ENCODE measurements around the gene RNF167.
"Not testable (repeated sequence)": the region's sequence is repeated elsewhere in the genome, so short reads cannot be mapped to it uniquely, and the experiment has no call there.

Gene RNF167

DNA sequence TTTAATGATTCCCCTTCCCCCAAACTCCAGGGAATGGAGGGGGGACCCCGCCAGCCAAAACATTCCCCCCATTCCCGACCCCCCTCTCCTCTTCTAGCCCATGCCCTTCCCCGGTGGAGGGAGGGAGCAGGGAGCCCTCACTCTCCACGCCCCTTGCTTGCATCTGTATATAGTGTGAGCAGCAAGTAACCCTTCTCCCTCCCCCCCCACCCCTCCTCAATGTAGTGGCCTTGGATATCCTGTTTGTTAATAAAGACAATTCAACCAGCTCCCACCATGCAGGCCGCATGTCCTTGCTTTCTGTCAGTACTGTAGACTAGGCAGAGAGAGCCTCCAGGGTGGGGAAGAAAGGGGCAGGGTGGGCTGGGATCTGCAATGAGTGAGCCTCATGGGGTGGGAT lies 42.3 kb upstream of the RNF167 start:
- H3K9me3 ChIP-seq (ENCODE audit: control insufficient read depth, insufficient read depth, low read length): no peaks in the 10 kb centered on the region
- no peaks in the 10 kb centered on the region for H3K27me3 ChIP-seq (ENCODE audit: control insufficient read depth, insufficient read depth, low read length)
- H3K9ac ChIP-seq (ENCODE audit: low read depth, low read length): no peak overlapping the region
- no peak overlapping the region for H3K4me3 ChIP-seq (ENCODE audit: low read depth, low read length)
- H3K4me1 ChIP-seq (ENCODE audit: control insufficient read depth, insufficient read depth, low read length): peaks cover 2% of the 10 kb centered on the region
- peaks cover 35% of the 10 kb centered on the region for H3K36me3 ChIP-seq (ENCODE audit: control insufficient read depth, insufficient read depth, low read length)

DNA sequence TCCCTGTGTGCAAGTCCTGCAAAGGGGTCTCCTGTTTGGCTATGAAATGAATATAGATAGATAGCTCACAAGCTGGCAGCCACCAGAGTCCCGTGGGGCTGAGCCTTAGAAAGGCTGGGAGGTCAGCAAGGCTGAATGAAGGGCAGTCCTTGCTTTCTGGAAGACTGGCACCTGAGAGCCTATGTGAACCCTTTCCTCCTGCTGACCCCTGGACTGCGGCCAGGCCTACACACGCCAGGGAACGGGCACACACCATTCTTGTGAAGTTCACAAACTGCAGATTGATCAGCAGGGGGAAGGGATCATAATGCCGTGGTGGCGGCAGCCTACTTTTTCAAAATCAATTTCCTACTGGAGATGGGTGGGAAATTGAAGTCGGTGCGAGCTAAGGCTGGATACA lies 41.7 kb upstream of the RNF167 start:
- H3K9me3 ChIP-seq (ENCODE audit: control insufficient read depth, insufficient read depth, low read length): no peaks in the 10 kb centered on the region
- peaks cover 4% of the 10 kb centered on the region for H3K4me1 ChIP-seq (ENCODE audit: control insufficient read depth, insufficient read depth, low read length)
- peaks cover 31% of the 10 kb centered on the region for H3K36me3 ChIP-seq (ENCODE audit: control insufficient read depth, insufficient read depth, low read length)
- peak overlapping the region; percentile 92 for H3K4me3 ChIP-seq (ENCODE audit: low read depth, low read length)
- H3K9ac ChIP-seq (ENCODE audit: low read depth, low read length): peak overlapping the region; percentile 73
- H3K27me3 ChIP-seq (ENCODE audit: control insufficient read depth, insufficient read depth, low read length): no peaks in the 10 kb centered on the region

DNA sequence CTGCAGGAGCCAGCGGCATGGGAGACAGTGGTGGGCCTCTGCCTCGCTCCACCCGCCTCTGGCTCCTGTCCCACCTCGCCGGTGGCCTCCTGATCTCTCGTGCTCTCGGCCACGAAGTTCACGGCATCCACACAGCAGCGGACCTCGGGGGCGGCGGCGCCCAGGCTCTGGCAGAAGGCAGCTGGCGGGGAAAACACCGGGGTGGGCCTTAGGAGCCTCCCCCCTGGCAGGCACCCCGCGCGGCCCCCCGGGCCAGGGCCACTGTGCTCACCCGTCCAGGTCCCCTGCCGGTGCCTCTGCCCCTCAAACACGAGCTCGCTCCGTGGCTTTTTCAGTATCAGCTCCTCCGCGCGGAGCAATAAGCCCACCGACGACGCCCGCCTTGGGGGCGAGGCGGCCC lies 41.1 kb upstream of the RNF167 start:
- Histone ChIP-seq H3K4me1 (ENCODE audit: control insufficient read depth, insufficient read depth, low read length) (peaks cover 7% of the 10 kb centered on the region), H3K36me3 (ENCODE audit: control insufficient read depth, insufficient read depth, low read length) (peaks cover 25% of the 10 kb centered on the region), H3K9me3 (ENCODE audit: control insufficient read depth, insufficient read depth, low read length) (no peaks in the 10 kb centered on the region), H3K27me3 (ENCODE audit: control insufficient read depth, insufficient read depth, low read length) (no peaks in the 10 kb centered on the region), H3K4me3 (ENCODE audit: low read depth, low read length) (peak overlapping the region; percentile 92), H3K9ac (ENCODE audit: low read depth, low read length) (peak overlapping the region; percentile 73)

DNA sequence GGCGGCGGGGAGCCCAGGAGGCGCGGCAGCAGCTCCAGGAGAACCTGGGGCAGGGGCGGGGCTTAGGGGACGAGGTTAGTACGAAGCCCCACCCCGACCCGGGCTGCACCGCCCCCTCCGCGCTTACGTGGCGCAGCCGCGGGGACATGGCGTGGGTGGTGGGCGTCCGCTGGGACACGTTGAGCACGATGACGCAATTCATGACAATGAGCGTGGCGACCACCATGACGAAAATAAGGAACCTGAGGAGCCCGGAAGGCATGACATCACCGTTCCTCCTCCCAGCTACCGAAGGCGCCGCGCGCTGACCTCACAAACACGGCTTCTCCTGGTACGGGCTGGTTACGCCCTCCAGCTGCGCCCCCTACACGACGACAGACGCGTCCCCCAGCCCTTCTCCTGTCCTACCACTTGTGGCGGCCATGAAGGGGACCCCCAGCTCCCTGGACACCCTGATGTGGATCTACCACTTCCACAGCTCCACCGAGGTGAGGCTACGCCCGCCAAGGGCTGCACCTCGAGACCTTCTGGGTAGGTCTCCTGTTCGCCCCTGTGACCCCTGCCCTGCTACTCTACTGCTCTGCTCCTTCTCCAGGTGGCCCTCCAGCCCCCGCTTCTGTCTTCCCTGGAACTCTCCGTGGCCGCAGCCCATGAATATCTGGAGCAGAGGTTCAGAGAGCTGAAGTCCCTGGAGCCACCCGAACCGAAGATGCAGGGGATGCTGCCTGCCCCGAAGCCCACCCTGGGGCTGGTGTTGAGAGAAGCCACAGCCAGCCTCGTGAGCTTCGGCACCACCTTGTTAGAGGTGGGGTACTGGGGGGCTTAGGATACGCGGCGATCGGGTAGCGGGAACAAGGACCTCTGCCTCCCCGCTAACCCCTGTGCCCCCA lies 40.5 kb upstream of the RNF167 start, which contains the start of gene C17orf107:
TSS of gene C17orf107 (plus strand) at position 196 of the 890 bp plus-strand sequence. CDS start at position 423, 227 bp downstream.
- Histone ChIP-seq H3K9me3 (ENCODE audit: control insufficient read depth, insufficient read depth, low read length) (no peaks in the 10 kb centered on the region), H3K4me3 (ENCODE audit: low read depth, low read length) (peak within 1 kb of the TSS; percentile 92), H3K4me1 (ENCODE audit: control insufficient read depth, insufficient read depth, low read length) (peaks cover 7% of the 10 kb centered on the region), H3K27me3 (ENCODE audit: control insufficient read depth, insufficient read depth, low read length) (no peaks in the 10 kb centered on the region), H3K9ac (ENCODE audit: low read depth, low read length) (peak within 1 kb of the TSS; percentile 73), H3K36me3 (ENCODE audit: control insufficient read depth, insufficient read depth, low read length) (peaks cover 19% of the 10 kb centered on the region)

DNA sequence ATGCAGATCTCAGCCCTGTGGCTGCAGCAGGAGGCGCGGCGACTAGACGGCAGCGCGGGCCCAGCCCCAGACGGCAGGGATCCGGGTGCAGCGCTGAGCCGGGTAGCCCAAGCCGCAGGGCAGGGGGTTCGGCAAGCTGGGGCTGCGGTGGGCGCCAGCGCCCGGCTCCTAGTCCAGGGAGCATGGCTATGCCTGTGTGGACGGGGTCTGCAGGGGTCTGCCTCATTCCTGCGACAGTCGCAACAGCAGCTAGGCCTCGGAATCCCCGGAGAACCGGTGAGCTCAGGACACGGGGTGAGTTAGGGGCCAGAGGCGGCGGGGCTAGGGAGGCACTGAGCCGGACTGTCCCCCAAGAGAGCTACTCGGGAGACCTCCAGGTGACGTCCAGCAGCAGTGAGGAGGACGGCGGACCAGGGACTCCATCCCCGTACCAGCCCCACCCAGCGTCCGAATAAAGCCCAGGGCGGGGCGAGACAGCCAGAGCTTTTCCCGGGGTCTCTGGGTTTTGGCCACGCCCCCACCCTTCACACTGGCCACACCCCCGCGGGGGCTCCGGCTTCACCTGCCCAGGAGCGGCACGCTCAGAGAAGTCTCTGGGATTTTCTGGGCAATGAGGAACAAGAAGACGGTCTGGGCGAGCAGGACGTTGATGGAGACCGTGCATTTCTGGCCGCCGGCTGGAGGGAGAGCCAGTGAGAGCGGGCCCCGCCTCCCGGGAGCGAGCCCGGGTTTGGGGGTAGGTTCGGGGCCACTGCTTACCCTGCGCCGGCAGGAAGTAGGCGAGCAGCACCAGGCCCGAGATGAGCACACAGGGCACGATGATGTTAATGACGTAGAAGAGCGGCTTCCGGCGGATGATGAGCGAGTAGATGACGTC lies 39.6 kb upstream of the RNF167 start:
- H3K36me3 ChIP-seq (ENCODE audit: control insufficient read depth, insufficient read depth, low read length): peaks cover 11% of the 10 kb centered on the region
- peak overlapping the region; percentile 92 for H3K4me3 ChIP-seq (ENCODE audit: low read depth, low read length)
- H3K27me3 ChIP-seq (ENCODE audit: control insufficient read depth, insufficient read depth, low read length): no peaks in the 10 kb centered on the region
- peaks cover 7% of the 10 kb centered on the region for H3K4me1 ChIP-seq (ENCODE audit: control insufficient read depth, insufficient read depth, low read length)
- H3K9me3 ChIP-seq (ENCODE audit: control insufficient read depth, insufficient read depth, low read length): no peaks in the 10 kb centered on the region
- peak overlapping the region; percentile 66 for H3K9ac ChIP-seq (ENCODE audit: low read depth, low read length)

DNA sequence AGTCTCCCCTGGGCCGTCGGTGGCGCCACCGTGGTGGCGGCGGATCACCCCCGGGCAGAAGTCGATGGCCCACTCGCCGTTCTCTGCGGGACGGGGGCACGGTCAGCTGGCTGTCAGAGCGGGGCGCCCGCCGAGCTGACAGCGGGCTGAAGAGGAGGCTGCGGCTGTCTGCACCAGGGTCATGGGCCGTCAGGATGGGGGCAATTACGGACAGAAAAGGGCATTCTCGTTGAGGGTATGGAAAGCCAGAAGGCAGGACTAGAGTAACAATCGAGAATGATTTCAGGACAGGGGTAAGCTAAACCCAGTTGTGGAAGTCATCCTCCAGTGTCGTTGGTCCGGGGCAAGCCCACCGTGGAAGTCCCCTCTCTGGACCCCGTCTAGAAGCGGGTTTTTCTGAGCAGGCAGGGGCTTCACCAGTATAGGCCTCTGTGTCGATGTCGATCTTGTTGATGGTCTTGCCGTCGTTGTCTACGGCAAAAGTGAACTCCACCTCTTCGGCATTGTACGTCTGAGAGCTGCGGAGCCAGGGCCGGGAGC lies 38.9 kb upstream of the RNF167 start:
- Histone ChIP-seq H3K27me3 (ENCODE audit: control insufficient read depth, insufficient read depth, low read length) (no peaks in the 10 kb centered on the region), H3K9ac (ENCODE audit: low read depth, low read length) (no peak overlapping the region), H3K4me3 (ENCODE audit: low read depth, low read length) (peak overlapping the region; percentile 92), H3K4me1 (ENCODE audit: control insufficient read depth, insufficient read depth, low read length) (peaks cover 7% of the 10 kb centered on the region), H3K36me3 (ENCODE audit: control insufficient read depth, insufficient read depth, low read length) (peaks cover 11% of the 10 kb centered on the region), H3K9me3 (ENCODE audit: control insufficient read depth, insufficient read depth, low read length) (no peaks in the 10 kb centered on the region)

DNA sequence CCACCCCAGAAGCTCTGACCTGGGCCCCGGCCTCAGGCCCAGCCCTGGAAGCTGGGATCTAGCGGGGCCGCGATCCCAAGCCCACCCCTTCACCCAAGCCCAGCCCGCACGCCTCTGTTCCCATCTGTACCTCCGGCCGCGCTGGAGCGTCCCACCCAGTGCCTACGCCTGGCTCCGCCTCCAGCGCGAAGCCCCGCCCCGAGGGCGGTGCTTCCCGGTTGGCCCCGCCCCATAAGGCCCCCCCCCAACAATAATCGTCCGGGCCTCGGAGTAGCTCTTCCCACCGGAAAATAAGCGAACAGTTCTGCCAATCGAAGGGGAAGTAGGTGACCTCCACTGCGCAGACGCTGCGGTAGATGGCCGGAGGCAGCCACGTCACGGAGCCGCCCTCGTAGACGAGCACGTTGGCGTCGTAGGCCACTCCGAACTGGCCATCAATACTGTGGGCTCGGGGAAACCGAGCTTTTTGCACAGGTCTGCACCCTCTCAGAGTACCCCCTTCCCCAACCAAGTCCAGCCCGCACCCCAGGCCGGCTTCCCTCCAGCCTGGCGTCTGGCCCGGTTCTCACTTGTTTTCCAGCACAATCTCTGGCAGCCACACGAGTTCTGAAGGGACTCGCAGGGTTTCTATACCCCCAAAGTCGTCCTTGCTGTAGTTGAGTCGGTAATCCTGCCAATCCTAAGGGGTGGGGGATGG lies 38.3 kb upstream of the RNF167 start:
- Histone ChIP-seq H3K9me3 (ENCODE audit: control insufficient read depth, insufficient read depth, low read length) (no peaks in the 10 kb centered on the region), H3K4me1 (ENCODE audit: control insufficient read depth, insufficient read depth, low read length) (peaks cover 7% of the 10 kb centered on the region)

DNA sequence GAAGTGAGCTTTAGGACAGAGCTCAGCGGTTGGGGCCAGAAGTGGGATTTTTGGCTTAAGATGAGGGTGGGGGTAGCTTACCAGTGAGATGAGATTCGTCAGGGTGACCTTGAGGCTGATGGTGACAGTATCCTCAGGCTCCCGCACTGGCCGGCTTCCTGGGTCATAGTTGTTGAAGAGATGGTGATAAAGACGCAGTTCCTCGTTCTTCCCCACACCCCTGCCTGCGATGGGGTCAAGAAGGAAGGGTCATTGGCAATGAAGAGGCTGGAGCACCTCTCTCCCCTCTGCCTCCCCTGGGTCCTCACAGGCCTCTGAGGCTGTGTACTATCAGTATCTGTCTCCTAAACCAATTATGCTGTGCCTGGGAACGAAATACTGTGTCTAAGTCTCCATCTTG lies 37.5 kb upstream of the RNF167 start:
- Histone ChIP-seq H3K4me1 (ENCODE audit: control insufficient read depth, insufficient read depth, low read length) (peaks cover 7% of the 10 kb centered on the region), H3K4me3 (ENCODE audit: low read depth, low read length) (no peak overlapping the region), H3K36me3 (ENCODE audit: control insufficient read depth, insufficient read depth, low read length) (peaks cover 3% of the 10 kb centered on the region), H3K27me3 (ENCODE audit: control insufficient read depth, insufficient read depth, low read length) (no peaks in the 10 kb centered on the region), H3K9me3 (ENCODE audit: control insufficient read depth, insufficient read depth, low read length) (no peaks in the 10 kb centered on the region), H3K9ac (ENCODE audit: low read depth, low read length) (no peak overlapping the region)

More for the DNA sequence above, 38.3 kb upstream of the RNF167 start:
- Histone ChIP-seq H3K4me3 (ENCODE audit: low read depth, low read length) (no peak overlapping the region), H3K27me3 (ENCODE audit: control insufficient read depth, insufficient read depth, low read length) (no peaks in the 10 kb centered on the region), H3K9ac (ENCODE audit: low read depth, low read length) (no peak overlapping the region), H3K36me3 (ENCODE audit: control insufficient read depth, insufficient read depth, low read length) (peaks cover 5% of the 10 kb centered on the region)

DNA sequence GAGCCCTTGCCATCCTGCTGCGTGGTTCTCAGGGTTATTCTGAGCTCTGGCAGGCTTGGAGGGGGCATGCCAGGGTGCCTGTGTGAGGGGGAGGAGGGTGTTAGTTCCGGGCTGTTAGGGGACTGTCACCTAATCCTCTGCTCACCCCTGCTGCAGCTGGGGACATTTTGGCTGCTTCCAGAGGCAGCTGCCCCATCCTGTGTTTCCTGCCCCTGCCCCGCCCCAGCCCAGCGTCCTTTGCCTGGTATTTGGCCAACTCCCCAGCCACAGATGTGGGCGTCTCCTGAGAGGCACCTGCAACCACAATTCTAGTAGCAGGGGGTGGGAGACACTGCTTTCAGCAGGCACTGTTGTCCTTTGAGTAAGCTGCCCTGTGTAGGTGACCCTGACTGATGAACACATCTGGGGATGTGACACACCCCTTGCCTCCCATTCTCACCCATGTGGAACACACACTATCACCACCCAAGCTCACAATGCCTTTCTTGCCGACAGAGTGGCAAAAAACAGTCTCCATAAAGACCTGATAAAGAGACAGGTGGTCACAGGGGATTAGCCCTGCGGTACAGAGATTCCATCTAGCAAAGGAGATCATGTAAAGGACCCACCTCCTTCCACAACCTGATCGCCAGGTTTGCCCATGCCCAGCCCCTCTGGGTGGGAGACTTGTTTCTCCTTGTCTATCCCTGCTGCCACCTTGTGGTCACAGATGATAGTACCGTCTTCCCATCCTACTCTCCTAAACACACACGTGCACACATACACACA lies 36.8 kb upstream of the RNF167 start, which contains the start of gene CHRNE:
TSS of gene CHRNE (minus strand) at position 48 of the 768 bp plus-strand sequence. CDS start at position 13, 35 bp downstream.
- Histone ChIP-seq H3K9ac (ENCODE audit: low read depth, low read length) (no peak within 1 kb of the TSS), H3K9me3 (ENCODE audit: control insufficient read depth, insufficient read depth, low read length) (no peaks in the 10 kb centered on the region), H3K36me3 (ENCODE audit: control insufficient read depth, insufficient read depth, low read length) (peaks cover 3% of the 10 kb centered on the region), H3K27me3 (ENCODE audit: control insufficient read depth, insufficient read depth, low read length) (no peaks in the 10 kb centered on the region), H3K4me1 (ENCODE audit: control insufficient read depth, insufficient read depth, low read length) (peaks cover 6% of the 10 kb centered on the region), H3K4me3 (ENCODE audit: low read depth, low read length) (no peak within 1 kb of the TSS)

DNA sequence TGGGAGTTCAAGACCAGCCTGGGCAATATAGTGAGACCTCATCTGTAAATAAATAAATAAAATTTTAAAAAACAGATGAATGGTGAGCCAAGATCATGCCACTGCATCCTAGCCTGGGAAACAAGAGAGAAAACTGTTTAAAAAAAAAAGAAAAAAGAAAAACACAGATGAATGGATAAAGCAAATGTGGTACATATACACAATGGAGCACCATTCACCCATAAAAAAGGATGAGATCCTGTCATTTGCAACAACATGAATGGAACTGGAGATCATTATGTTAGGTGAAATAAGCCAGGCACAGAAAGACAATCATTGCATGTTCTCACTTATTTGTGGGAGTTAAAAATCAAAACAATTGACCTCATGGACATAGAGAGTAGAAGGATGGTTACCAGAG lies 33.4 kb upstream of the RNF167 start:
- H3K36me3 ChIP-seq (ENCODE audit: control insufficient read depth, insufficient read depth, low read length); H3K27me3 ChIP-seq (ENCODE audit: control insufficient read depth, insufficient read depth, low read length); H3K9ac ChIP-seq (ENCODE audit: low read depth, low read length); H3K4me3 ChIP-seq (ENCODE audit: low read depth, low read length); H3K9me3 ChIP-seq (ENCODE audit: control insufficient read depth, insufficient read depth, low read length); H3K4me1 ChIP-seq (ENCODE audit: control insufficient read depth, insufficient read depth, low read length): not testable (repeated sequence)

Data from iPS-15b (cell line).